Measurements from ENCODE around the gene IPO4. TPM values are rescaled to one million over a fixed set of nuclear protein-coding genes. Genes with fewer than 3 reads are reported as not detected.
"Not testable (repeated sequence)": the region's sequence is repeated elsewhere in the genome, so short reads cannot be mapped to it uniquely, and the experiment has no call there.

Gene IPO4
- polyA plus RNA-seq, 3 donors, result 31.4 to 35.6 (median 33.1) TPM

DNA sequence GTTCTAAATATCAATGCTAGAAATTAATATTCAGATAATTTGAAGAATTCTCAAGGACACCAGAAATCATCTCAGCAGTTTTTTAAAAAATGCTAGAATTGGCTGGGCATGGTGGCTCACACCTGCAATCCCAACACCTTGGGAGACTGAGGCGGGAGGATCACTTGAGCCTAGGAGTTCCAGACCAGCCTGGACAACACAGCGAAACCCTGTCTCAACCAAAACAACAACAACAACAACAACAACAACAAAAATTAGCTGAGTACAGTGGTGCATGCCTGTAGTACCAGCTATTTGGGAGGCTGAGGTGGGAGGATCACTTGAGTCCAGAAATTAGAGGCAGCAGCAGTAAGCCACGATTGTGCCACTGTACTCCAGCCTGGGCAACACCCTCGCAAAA is 30.5 kb upstream of the IPO4 start:
- no peak for DNase-seq (ENCODE audit: low read depth in 3 of 3, low spot score in 2 of 3)

DNA sequence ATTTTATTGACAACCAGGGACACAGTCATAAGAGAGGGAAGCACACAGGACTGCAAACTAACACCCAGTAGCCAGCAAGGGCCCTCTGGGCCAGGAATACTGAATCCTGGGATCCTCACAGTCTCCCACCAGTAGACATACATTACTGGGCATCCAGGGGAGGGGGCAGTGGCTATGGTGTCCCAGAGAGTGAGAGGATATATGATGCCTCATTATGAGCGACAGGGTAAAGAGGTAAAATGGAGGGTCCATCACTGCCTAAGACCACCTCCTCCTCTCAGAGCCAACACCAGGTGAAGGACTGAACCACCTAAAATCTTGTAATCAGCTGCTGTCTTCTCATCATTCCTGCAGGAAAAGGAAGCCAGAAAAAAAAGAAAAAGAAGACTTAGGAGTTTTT is 28.3 kb upstream of the IPO4 start:
- DNase-seq (ENCODE audit: low read depth in 3 of 3, low spot score in 2 of 3), result not testable (repeated sequence)

DNA sequence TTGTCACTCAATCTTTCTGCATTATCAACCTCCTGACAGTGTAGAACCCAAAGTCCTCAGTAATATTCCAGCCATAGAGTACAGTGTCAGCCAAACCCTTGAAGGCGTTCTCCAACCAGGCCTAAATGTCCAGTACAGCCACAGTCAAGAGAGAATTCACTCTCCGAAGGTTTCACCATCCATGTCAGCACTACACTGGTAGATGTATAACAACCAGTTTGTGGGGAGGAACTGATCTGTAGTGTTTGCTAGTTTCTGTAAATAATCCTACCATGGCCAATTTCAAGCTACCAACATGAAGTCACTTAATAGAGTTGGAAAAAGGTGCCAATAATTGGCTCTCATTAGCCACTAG is 27.7 kb upstream of the IPO4 start:
- DNase-seq (ENCODE audit: low read depth in 3 of 3, low spot score in 2 of 3), result no peak

DNA sequence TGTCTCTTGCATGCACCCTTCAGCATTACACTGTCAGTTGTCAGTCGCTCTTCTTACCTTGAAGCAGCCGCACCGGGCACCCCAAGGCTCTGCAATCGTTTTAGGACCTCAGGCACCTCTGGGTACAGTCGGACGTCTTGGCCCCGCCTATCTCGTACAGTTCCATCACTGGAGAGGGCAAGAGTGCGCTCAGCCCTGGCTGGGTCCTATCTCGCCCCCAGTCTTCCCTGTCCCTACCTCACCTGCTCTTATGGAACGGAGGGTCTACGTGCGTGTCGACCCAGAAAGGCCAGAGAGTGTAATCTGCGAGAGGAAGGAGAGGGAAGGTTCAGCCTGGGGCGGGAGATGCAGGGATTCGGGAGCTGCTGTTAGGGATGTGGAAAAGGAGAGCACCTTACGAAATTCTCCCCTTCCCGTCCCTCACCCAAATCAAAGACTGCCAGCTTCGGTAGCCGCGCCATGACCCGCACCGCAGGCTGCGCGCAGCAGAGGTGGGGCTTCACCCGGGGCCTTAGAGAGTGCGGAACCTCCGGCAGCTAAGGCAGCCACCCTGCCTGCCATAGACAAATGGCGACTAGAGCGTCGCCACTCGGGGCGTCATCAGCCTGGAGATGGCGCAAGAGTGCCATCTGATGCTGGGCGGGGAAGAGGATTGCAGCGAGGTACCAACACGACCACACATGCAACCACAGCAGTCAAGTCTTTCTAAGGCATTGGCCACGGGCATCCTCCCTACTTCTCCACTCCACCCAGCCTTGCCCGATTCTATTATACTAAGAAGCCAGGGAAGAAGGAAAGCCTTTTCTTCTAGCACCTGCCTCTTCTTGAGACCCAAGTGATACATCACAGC is 27.1 kb upstream of the IPO4 start, which contains the start of gene MDP1:
Gene MDP1, minus strand, starts transcription at position 572 of the 850 bp plus-strand sequence. Its CDS starts 111 bp downstream, at position 461.
- peak; percentile 69 to 80 (median 76) for DNase-seq (ENCODE audit: low read depth in 3 of 3, low spot score in 2 of 3)

DNA sequence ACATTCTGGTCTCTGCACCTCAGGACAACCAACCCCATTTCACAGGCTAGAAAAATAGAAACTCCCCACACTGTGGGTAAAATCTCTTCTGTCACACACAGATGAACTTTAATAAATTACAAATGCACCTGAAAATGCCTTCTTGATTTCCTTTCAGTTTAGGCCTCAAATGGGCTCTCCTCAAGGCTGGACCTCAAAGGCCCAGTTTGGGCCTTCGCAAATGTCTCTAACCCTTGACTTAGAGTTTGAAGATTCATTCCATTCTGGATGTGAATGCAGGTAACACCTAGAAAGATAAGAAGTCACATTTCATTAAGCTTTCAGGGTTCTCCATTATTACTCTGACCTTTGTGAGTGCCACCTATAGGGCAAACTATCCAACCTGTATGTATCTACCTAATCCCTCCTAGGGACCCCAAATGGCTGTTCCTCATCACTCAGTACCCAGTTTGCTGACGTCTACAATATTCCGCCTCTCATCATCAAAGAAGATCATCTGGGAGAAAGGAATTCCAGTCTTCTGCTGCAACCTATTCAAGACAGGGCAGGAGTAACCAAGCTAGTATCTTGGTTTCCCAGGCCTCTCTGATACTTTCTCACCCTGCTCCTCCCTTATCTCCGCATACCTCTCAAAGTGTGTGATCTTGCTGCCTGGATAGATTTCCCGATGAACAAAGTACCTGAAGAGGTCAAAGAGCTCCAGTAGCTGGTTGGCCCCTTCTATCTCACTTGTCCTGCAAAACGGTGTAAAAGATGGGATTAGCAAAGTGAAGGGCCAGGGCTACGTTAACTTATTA is 25.4 kb upstream of the IPO4 start:
- no peak for DNase-seq (ENCODE audit: low read depth in 3 of 3, low spot score in 2 of 3)

DNA sequence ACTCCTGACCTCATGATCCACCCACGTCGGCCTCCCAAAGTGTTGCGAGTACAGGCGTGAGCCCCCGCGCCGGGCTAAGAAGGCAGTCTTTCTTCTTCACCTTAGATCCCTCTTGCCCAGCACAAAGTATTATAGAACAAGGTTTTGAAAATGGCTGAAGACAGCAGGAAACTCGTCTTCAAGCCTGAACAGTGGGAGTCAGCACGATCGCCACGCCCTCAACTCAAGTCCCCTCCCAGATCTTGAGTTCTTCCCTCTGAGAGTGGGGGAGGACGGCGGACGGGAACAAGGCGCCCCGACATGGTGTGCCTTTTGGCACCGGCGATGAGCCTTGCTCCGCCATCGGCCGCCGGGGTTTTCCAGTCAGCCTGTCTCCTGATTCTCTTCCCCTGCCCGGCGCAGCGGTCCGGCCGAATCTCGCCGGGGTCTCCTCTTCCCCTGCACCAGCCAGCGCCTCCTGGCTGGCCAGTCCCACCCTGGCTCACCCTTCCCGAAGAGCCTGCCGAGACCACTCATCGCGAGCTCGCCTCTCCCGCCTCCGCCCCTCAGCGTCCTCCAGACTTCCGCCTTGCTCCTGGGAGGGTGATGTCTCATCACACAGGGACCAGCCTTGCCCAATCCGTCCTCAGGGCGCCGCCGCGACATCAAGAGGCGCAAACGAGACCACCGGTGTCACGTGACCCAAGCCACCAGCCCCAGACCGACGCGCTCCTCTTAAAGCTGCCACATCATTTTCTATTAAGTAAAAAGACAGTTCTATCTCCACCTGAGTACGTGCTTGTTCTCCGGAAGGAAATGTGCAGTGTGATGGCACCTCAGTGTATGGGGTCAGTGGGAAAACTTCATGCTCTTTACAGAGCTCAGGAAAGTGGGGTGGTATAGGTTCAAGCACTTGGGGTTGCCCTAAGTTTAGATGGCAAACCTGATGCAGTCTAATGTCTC is 24.6 kb upstream of the IPO4 start, which contains the start of gene CHMP4A:
Gene CHMP4A, minus strand, starts transcription at position 565 of the 942 bp plus-strand sequence. Its CDS starts 49 bp downstream, at position 516.
- peak; percentile 90 to 94 (median 92) for DNase-seq (ENCODE audit: low read depth in 3 of 3, low spot score in 2 of 3)

DNA sequence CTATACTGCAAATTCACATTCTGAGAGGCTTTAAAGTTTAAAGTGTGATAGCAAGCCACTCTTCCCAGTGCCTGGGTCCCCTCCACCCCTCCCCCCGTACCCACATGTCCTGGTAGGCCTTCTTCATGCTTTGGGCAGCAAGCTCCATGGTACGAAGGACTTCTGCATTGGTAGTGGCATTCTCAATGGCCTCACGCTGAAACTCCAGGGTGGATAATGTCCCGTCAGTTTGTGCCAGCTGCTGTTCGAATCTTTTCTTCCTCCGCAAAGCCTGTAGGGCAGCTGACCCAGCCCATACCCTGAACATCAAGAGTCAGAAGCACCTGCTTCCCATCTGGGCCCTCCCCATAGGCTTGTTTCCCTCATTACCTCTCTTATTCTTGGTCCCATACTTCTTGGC is 22.7 kb upstream of the IPO4 start:
- no peak for DNase-seq (ENCODE audit: low read depth in 3 of 3, low spot score in 2 of 3)

DNA sequence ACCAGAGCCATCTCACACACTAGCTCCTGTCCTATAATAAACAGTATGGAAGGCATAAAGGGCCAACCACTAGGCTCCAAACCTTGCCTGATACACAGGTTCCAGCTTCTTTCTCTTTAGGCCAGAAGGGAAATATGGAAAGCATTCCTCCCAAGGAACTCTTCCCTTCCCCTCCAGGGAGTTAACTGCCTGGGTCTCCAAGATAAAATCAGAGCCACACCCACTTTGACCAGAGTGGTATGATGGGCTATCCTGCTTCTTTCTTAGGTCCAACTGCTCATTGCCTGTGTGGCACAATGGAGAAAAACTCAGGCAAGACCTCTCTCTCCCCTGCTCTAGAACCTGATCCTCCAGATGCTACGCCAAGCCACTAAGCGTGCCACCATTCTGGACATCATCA is 19.0 kb upstream of the IPO4 start:
- DNase-seq (ENCODE audit: low read depth in 3 of 3, low spot score in 2 of 3), result no peak

DNA sequence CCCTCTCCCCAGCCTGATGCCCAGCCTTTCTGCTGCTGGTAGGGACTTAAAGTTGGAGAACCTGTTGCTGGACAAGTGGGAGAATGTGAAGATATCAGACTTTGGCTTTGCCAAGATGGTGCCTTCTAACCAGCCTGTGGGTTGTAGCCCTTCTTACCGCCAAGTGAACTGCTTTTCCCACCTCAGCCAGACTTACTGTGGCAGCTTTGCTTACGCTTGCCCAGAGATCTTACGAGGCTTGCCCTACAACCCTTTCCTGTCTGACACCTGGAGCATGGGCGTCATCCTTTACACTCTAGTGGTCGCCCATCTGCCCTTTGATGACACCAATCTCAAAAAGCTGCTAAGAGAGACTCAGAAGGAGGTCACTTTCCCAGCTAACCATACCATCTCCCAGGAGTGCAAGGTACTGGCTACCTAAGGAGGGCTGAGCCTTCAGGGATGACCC is 18.5 kb upstream of the IPO4 start:
- no peak for DNase-seq (ENCODE audit: low read depth in 3 of 3, low spot score in 2 of 3)

DNA sequence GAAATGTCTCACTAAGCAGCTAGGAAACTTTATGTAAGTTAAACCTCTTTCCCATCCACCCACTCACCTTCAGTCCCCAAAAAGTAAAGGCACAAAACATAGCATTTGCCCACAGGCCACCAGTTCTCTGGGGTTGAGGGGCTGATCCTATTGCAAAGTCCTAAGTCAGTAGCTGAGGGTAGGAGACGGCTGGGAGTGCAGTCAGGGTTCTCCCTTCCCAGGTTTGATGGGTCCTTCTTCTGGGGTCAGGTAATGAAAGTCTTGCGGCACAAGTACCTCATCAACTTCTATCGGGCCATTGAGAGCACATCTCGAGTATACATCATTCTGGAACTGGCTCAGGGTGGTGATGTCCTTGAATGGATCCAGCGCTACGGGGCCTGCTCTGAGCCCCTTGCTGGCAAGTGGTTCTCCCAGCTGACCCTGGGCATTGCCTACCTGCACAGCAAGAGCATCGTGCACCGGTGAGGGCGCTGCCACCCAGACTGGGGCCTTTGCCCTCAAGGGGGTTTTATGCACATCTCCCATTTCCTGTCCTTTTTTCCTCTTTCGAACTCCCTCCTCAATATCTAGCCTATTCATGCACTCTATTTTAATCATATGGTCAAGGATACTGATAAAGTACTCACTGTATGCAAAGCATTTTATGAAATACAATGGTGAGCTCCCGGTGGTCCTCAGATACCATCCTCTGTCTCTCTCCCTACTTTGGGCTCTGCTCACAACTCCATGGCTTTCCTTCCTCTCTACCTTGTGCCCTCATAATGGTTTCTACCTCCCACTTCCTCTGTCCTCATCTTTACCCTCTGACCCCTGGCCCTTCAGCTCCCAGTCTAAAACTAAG is 17.9 kb upstream of the IPO4 start:
- DNase-seq (ENCODE audit: low read depth in 3 of 3, low spot score in 2 of 3), result no peak

DNA sequence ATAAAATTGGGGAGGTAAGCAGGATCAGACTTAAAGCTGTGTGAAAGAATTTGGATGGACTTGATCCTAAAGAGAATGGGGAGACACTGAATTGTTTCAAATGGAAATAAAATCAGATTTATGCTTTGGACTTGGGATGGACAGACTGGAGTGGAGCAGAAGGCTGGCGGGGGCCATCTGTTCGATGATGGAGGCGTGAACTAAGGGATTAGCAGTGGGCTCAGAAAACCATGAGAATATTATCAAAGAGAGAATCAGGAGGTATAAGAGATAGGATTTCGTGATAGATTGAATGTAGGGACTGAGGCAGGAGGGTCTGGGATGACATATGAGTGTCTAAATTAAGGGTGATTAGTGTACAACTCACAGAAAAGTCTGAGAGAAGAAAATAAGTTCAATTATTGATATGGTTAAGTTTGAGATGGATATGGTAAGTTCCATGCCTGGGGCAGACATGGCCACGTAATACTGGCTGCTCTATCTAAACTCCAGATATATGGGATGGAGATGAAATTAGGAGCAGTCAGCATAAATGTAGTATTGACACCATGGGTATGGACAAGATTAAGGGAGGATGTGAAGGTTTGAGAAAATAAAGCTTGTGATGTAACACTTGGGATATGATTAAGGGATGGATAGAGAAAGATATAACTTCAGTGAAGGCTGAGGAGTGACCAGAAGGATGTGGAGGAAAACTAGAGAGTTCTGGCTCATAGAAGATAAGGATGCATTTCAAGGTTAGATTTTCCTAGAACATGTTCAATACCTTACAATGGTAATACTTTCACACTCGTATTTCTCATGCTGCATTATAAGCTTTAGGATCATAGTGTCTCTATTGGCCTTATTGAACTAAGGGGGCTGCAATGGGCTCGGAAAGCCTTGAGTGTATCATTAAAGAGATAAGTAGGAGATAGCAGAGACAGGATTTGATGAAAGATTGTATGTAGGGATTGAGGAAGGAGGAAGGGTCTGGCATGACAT is 15.8 kb upstream of the IPO4 start:
- DNase-seq (ENCODE audit: low read depth in 3 of 3, low spot score in 2 of 3), result no peak

DNA sequence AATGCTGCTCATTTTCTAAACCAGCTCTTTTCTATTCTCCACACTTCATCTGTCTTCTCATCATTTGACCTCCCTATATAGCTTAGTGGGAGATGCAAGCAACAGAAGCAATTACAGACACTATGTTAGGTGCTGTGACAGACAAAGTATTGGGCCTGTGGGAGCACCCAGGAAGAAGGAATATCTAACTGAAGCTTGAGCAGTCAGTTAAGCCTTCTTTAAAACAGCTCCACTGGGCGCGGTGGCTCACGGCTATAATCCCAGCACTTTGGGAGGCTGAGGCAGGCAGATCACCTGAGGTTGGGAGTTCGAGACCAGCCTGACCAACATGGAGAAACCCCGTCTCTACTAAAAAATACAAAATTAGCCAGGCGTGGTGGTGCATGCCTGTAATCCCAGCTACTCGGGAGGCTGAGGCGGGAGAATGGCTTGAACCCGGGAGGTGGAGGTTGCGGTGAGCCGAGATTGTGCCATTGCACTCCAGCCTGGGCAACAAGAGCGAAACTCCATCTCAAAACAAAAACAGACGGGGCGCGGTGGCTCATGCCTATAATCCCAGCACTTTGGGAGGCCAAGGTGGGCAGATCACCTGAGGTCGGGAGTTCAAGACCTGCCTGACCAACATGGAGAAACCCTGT is 14.8 kb upstream of the IPO4 start:
- not testable (repeated sequence) for DNase-seq (ENCODE audit: low read depth in 3 of 3, low spot score in 2 of 3)

DNA sequence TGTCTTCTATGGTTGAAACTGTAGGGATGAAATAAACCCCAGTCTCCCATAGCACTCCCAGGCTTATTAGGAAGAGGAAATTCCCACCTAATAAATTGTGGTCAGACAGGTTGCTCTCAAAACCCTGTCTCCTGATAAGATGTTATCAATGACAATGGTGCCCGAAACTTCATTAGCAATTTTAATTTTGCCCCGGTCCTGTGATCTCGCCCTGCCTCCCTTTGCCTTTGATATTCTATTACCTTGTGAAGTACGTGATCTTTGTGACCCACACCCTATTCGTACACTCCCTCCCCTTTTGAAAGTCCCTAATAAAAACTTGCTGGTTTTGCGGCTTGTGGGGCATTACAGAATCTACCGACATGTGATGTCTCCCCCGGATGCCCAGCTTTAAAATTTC is 13.9 kb upstream of the IPO4 start:
- DNase-seq (ENCODE audit: low read depth in 3 of 3, low spot score in 2 of 3), result not testable (repeated sequence)

DNA sequence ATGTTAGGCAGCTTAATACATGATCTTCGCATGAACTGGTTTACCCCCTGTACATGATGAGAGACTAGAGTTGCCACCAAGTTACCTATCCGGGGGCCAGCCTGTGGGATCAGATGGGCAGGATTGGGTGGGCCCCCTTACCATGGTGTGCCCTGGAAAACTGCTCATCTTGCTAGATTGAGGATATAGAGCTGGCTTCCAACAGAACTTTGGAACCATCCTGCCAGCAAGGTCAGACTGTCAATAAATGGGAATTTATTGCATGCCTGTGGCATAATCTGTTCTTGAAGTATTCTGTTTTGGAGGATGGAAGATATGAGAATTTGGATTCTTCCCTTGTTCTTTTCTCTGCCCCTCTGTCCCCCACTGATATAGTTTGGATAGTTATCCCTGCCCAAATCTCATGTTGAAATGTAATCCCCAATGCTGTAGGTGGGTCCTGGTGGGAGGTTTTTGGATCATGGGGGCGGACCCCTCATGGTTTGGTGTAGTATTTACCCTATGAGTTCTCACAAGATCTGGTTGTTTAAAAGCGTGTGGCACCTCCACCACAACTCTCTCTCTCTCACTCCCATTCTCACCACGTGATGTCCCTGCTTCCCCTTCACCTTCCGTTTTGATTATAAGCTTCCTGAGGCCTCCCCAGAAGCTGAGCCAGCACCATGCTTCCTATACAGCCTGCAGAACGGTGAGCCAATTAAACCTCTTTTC is 10.4 kb upstream of the IPO4 start:
- no peak for DNase-seq (ENCODE audit: low read depth in 3 of 3, low spot score in 2 of 3)

DNA sequence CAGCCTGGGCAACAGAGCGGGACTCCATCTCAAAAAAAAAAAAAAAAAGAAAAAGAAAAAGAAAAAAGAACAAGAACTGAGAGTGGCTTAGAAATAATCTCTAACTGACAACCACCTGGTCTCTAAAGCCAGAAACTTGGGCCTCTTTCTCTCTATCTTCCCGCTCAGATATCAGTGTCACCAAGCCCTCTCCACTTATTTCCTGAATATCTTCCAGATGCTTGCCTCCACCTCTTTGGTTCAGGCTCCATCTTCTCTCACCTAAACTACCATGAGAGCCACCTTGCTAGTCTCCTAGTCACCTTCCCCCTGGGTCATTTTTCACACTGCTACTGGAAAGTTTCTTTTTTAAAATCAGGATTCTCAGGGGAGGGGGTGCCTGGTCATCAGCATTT is 8.4 kb upstream of the IPO4 start:
- DNase-seq (ENCODE audit: low read depth in 3 of 3, low spot score in 2 of 3), result no peak

DNA sequence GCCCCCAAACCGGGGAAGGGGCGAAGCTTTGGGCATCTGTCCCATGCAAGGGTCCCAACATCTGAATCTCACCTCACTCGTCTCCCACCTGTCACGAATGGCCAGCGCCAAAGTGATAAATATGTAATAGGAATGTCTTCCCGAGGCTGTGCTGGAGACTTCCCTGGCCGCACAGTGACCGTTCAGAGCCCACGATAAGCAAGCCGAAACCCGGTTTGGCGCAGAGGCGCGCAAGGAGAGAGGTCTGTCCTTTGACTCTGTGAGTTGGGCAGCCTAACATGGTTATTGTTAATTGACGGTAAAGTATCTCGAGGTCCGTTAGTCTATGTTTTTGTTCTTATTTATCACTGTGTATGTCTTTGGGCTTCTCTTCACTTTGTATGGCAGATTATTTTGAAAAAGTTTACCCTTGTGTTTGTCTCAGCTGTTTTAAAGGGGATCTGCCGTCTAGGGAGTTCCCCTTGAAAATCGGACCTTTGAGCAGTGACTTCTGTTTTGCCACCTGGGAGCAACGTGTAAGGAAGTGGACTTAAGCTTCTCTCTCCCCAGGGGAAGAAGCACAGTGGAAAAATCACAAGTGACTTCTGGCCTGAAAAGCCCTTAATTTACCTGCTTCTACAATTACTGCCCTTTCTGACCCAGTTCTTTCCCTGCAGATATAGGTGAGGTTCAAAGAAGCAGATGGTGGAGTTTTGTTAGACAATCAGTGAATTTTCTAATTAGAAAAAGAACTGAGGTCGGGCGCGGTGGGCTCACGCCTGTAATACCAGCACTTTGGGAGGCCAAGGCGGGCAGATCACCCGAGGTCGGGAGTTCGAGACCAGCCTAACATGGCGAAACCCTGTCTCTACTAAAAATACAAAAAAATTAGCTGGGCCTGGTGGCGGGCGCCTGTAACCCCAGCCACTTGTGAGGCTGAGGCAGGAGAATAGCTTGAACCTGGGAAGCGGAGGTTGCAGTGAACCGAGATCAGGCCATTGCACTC is 7.7 kb upstream of the IPO4 start:
- DNase-seq (ENCODE audit: low read depth in 3 of 3, low spot score in 2 of 3), result no peak
